ENCODE results near the gene PRRT1. TPM values are rescaled to one million over a fixed set of nuclear protein-coding genes. Genes with fewer than 3 reads are reported as not detected.

The PRRT1 gene
- total RNA-seq, 1 experiment from 2014 or later, result not detected

- no peak overlapping the region for H2AFZ ChIP-seq (ENCODE audit: low read length)
- intact Hi-C loops (cut with micrococcal nuclease), result loop anchor here (1.0 to 10.0 kb wide), 3 partner anchors 15 to 209 kb away; partner anchors contain the start of genes ATF6B and ZBTB12
- BruUV-seq (replicated peaks), result no TSS peak
Observed at GRCh38 chr6:32113386-32114352, 38.1 kb downstream of the PRRT1 start.

GRCh38 chr6:32112431-32112980 is 39.2 kb downstream of the PRRT1 start:
- H3K9me3 ChIP-seq (ENCODE audit: low read length), result no peaks in the 10 kb centered on the region
- H3K4me2 ChIP-seq (ENCODE audit: low read length), result no peak overlapping the region
- TF ChIP-seq EZH2phosphoT487 (IDR thresholded peaks at IDR 0.05; ENCODE audit: borderline replicate concordance, low read length) (no peak), CTCF (conservative IDR thresholded peaks at IDR 0.05; ENCODE audit: low read depth, low read length) (no peak), EZH2 (IDR thresholded peaks at IDR 0.05; ENCODE audit: low read length, unreplicated experiment) (no peak)
- peaks cover 45% of the 10 kb centered on the region for H3K4me1 ChIP-seq (ENCODE audit: insufficient read depth, low read length)
- DNase-seq (no peak), ATAC-seq (no peak)
- ChIA-PET CTCF (no interaction called here), POLR2A (ENCODE audit: unreplicated experiment) (no interaction called here)
- no peaks in the 10 kb centered on the region for H3K79me2 ChIP-seq (ENCODE audit: low read length)
- H3K27me3 ChIP-seq (ENCODE audit: low read length), result no peaks in the 10 kb centered on the region
- peaks cover 12% of the 10 kb centered on the region; the same call in 1 of the 2 replicates for H3K36me3 ChIP-seq (ENCODE audit: low read depth, low read length)
- intact Hi-C loops (cut with micrococcal nuclease), result loop anchor here (10.0 kb wide), 1 partner anchor 208 kb away; the partner anchor contains the start of gene ZBTB12
- H3F3A ChIP-seq (ENCODE audit: low read length, unreplicated experiment), result no peaks in the 10 kb centered on the region
- no peak overlapping the region for H2AFZ ChIP-seq (ENCODE audit: low read length)
- H4K20me1 ChIP-seq (ENCODE audit: low read length), result no peaks in the 10 kb centered on the region
- H3K9me2 ChIP-seq (replicated peaks; ENCODE audit: low read length), result no peaks in the 10 kb centered on the region
- no peak overlapping the region for H3K27ac ChIP-seq (ENCODE audit: low read length)
- no peak overlapping the region for H3K4me3 ChIP-seq (ENCODE audit: low read length)
- no peak overlapping the region for H3K9ac ChIP-seq (ENCODE audit: low read length)
- no TSS peak for BruUV-seq (replicated peaks)

More at GRCh38 chr6:32113386-32114352, 38.1 kb downstream of the PRRT1 start:
- Histone ChIP-seq H4K20me1 (ENCODE audit: low read length) (no peaks in the 10 kb centered on the region), H3K27ac (ENCODE audit: low read length) (peak overlapping the region; percentile 88), H3K9me3 (ENCODE audit: low read length) (no peaks in the 10 kb centered on the region), H3K4me1 (ENCODE audit: insufficient read depth, low read length) (peaks cover 33% of the 10 kb centered on the region), H3K9me2 (replicated peaks; ENCODE audit: low read length) (no peaks in the 10 kb centered on the region), H3K27me3 (ENCODE audit: low read length) (no peaks in the 10 kb centered on the region), H3K9ac (ENCODE audit: low read length) (peak overlapping the region; percentile 87), H3K79me2 (ENCODE audit: low read length) (no peaks in the 10 kb centered on the region), H3F3A (ENCODE audit: low read length, unreplicated experiment) (no peaks in the 10 kb centered on the region), H3K4me2 (ENCODE audit: low read length) (peak overlapping the region; percentile 72; the same call in 1 of the 2 replicates), H3K36me3 (ENCODE audit: low read depth, low read length) (peaks cover 17% of the 10 kb centered on the region; the same call in 1 of the 2 replicates), H3K4me3 (ENCODE audit: low read length) (no peak overlapping the region)
- peak; percentile 69 for ATAC-seq
- CTCF ChIA-PET, result interaction anchor here (0.5 to 1.6 kb wide), 5 partner anchors 14 to 193 kb away, joined by 3 to 9 read pairs (median 4); partner anchors contain the start of gene ATF6B
- peak; percentile 85 for DNase-seq
- TF ChIP-seq CTCF (conservative IDR thresholded peaks at IDR 0.05; ENCODE audit: low read depth, low read length) (peak; percentile 54), EZH2 (IDR thresholded peaks at IDR 0.05; ENCODE audit: low read length, unreplicated experiment) (no peak)
- POLR2A ChIA-PET (ENCODE audit: unreplicated experiment), result interaction anchor here (0.5 to 1.2 kb wide), 7 partner anchors 15 to 858 kb away, joined by 3 to 24 read pairs (median 3); partner anchors contain the start of genes ATF6B, HSPA1A and HSPA1L

Measured in PC-3 (cell line).